Prostate gland (tissue), 2 donors: ENCODE data around the gene ADD1.

Experiments used
- POLR2A ChIP-seq: fragments of 450-650 bp; IDR thresholded peaks from one replicate; pipeline ENCODE4 v1.6.1; 2016; ENCODE audit warnings: antibody characterized with exemption, mild to moderate bottlenecking
- POLR2AphosphoS5 ChIP-seq: sonication (generic); formaldehyde crosslinking; IDR thresholded peaks from one replicate; pipeline ENCODE4 v1.6.1; 2017; ENCODE audit warnings: antibody characterized with exemption
- TF ChIP-seq, protein P1 (sequence below), 4 experiments: fragments of 200-600 bp in 2 of 4; fragments of 450-650 bp in 2 of 4; sonication (generic) in 2 of 4; IDR thresholded peaks; 1 replicate in 3 of 4; 2 replicates in 1 of 4; pipeline ENCODE4 v1.5.1; 2016 to 2019; ENCODE audit warnings: antibody characterized with exemption in 4 of 4, mild to moderate bottlenecking in 2 of 4, moderate library complexity in 2 of 4

DNA sequence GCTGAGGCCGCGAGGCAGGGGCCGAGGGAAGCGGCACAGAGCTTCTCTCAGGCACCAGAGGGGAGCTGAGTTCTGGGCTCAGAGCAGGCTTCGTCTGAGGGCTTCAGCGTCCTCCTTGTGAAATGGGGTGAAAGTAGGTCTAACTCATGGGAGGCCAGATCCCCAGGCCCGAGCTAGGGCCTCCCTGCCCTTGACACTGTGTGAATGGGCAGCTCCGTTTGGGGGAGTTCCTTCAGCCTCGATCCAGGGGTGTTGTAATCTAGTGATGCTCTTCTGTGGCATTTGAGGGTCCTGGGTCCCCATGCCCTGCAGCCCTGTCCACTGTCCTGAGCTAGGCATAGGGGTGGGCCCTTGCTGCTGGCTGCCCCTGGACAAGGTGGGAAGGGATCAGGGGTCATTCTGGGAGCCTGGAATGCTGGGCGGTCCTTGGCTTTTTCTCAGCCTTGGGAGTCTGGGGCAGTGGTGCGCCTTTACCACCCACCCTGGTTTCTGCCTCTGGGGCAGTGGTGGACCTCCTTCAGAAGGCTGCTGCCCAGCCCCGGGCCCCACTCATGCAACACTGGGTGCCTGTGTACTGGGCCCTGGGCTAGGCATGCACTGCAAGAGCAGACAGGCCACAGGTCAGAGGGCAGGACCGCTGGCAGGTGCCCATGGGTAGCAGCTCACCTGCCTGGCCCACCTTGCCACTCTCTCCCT lies 46.6 kb upstream of the ADD1 start:
- TF ChIP-seq, protein P1, sequence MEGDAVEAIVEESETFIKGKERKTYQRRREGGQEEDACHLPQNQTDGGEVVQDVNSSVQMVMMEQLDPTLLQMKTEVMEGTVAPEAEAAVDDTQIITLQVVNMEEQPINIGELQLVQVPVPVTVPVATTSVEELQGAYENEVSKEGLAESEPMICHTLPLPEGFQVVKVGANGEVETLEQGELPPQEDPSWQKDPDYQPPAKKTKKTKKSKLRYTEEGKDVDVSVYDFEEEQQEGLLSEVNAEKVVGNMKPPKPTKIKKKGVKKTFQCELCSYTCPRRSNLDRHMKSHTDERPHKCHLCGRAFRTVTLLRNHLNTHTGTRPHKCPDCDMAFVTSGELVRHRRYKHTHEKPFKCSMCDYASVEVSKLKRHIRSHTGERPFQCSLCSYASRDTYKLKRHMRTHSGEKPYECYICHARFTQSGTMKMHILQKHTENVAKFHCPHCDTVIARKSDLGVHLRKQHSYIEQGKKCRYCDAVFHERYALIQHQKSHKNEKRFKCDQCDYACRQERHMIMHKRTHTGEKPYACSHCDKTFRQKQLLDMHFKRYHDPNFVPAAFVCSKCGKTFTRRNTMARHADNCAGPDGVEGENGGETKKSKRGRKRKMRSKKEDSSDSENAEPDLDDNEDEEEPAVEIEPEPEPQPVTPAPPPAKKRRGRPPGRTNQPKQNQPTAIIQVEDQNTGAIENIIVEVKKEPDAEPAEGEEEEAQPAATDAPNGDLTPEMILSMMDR (IDR thresholded peaks at IDR 0.05) = no peak
- TF ChIP-seq POLR2AphosphoS5 (no peak), POLR2A (no peak)
